ENCODE data around the gene PREX1.

The PREX1 gene

GRCh38 chr20:48729538-48729937 lies 98.3 kb downstream of the PREX1 start:
- DNase-seq = no peak

GRCh38 chr20:48728042-48728825 lies 99.6 kb downstream of the PREX1 start:
- no peak for DNase-seq

- DNase-seq = no peak
Observed at GRCh38 chr20:48727226-48727625, 100.6 kb downstream of the PREX1 start.

- no peak for DNase-seq
Observed at GRCh38 chr20:48725555-48725991, 102.2 kb downstream of the PREX1 start.

DNA sequence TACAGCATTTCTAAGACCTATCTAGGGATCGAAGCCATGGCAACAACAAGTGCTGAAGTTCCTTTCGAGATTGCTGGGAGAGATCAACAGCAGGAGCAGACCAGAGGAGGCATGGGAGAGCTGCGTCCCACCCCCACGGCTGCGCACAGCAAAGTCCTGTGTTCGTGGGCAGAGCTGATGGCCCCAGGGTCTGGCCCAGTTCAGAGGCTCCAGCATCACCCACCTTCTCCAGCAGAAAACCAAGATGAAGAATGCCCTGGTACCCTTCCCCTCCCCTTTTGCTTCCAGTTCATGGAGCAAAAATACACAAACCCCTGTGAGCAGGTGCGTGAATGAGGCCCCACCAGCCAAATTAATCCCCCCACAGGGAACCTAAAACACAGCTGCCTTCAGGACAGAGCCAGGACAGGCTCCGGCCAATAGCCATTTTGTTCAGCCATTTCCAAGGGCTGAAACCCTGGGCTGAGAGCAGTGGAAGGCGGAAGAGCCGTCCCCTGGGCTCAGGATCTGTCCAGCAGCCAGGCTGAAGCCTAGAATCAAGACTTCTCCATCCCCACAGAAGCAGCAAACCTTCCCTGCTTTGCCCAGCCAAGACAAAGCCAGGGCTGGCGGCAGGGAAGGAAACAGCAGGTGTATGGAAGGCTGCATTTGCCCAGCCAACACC lies 102.8 kb downstream of the PREX1 start:
- DNase-seq = no peak

- DNase-seq = no peak
Observed at GRCh38 chr20:48724382-48724781, 103.4 kb downstream of the PREX1 start.

DNA sequence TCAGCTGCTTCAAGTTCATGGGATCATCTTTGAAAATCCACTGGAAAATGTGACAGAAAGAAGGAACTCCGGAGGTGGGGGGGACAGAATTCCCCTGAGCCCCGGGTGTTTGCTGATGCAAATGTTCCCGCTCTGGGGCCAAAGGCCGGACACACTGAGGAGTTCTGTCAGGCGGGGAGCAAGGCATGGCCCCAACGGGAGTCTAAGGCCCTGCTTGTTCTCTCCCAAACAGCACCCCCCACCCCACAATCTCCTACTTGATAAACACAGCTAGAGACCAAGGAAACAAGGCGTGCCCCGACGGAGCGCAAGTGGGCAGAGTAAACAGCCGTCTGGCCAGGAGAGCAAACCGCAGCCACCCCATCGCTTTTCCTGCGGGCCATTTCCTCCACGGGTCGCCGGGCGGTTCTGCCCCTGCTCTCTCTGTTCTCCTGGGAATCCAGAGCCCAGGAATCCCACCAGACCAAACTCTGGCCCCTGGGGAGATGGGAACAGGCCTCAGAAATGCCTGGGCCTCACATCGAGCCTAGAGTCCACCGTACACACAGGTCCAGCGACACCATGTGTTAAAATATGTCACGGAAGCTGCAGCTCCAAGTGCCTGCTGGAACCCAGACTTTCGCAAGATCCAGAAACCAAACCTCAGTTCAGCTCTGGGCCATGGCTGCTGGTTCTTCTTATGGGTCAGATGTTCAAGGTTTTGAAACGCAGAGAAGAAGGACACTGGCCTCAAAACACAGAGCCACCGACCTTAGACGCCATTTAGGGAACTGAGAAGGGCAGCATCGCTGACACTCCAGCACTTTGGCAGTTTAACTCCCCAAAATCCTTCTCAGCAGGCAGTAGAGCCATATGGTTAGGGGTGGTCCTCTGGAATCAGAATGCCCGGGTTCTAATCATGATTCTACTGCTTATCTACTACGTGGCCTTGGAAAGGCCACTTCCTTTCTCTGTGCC lies 104.2 kb downstream of the PREX1 start:
- peak; percentile 74 for DNase-seq

GRCh38 chr20:48722737-48723191 lies 105.0 kb downstream of the PREX1 start:
- DNase-seq = no peak

DNA sequence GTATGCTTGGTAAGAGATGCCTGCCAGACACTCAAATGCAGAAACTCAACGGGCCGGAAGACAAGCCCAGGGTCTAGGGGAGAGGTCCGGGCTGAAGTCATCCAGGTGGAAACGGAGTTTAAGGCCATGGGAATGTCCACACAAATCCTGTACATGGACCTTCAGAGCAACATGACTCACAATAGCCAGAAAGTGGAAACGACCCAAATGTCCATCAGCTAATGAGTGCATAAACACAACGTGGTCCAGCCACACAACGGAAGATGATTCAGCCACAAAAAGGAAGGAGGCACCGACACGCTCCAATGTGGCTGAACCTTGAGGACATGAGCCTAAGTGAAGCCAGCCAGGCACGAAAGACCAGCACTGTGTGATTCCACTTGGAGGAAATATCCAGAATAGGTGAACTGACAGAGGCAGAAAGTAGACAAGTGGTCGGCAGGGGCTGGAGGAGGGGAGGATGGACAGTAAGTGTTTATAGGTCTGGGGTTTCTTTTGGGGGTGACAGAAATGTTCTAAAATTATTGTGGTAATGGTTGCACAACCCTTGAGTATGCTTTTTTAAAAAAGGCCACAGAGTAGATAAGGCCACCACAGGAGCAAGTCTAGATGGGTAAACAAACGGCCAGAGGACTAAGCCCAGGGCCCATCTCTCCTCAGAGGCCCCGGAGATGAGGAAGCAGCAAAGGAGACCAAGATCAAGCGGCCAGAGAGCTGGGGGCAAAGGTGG lies 105.6 kb downstream of the PREX1 start:
- peak; percentile 87 for DNase-seq

GRCh38 chr20:48721324-48722001 lies 106.3 kb downstream of the PREX1 start:
- no peak for DNase-seq

- DNase-seq = no peak
Observed at GRCh38 chr20:48720256-48720985, 107.4 kb downstream of the PREX1 start.

DNA sequence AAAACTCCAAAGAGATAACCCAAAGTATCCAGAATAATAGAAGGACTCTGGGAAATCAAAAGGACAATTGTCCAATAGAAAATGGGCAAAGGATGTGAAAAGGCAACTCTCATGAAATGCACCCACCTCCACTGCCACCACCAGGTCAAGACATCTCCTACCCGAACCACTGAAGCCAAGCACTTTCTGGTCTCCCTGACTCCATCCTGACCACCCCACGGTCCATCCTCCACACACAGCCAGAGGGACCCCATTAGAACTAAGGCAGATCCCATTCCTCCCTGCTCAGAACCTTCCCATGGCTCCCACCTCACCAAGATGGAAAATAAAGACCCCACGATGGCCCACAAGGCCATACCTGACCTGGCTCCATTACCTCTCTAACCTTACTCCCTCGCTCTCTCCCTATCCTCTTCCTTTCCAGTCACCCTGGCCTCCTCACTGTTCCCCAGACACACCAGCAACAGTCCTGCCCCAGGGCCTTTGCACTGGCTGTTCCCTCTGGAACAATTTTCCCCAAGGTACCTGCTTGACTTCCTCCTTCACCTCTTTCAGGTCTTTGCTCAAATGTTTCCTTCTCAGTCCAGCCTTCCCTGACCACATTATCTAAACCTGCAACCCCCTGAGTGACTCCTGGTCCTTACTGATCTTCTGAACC lies 108.1 kb downstream of the PREX1 start:
- DNase-seq = no peak

DNA sequence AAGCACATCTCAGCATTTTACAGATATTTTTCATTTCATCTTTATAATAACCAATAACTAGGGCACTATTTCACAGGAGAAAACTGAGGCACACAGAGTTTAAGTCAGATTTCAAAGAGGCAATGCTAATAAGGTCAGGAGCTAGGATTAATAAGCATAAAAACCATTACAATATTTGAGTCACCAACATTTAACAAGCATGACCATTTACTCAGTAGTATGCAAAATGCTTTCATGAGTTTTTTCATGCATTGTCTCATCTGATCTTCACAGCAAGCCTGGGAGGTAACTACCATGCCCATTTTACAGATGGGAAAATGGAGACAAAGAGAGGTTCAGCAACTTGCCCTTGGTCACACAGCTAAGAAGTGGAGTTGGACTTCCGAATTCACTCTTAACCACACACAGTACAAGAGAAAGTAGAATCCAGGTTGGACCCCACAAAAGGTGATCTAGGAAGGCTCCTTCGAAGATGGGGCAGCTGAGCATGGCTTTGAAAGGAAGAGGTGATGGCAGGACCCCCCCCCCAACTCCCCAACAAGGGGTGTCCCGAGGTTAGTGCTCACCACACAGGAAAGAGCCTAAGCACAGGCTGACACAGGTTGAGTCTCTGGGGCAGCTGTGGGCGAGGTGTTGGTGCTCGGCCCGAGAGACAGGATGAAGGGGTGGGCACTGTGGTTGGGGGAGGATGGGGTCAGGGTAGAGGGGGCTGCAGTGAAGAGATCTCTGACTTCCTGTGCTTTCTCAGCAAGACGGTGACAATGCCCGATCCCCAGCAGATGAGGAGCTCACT lies 108.8 kb downstream of the PREX1 start:
- no peak for DNase-seq

GRCh38 chr20:48717680-48718223 lies 110.0 kb downstream of the PREX1 start:
- DNase-seq = no peak

DNA sequence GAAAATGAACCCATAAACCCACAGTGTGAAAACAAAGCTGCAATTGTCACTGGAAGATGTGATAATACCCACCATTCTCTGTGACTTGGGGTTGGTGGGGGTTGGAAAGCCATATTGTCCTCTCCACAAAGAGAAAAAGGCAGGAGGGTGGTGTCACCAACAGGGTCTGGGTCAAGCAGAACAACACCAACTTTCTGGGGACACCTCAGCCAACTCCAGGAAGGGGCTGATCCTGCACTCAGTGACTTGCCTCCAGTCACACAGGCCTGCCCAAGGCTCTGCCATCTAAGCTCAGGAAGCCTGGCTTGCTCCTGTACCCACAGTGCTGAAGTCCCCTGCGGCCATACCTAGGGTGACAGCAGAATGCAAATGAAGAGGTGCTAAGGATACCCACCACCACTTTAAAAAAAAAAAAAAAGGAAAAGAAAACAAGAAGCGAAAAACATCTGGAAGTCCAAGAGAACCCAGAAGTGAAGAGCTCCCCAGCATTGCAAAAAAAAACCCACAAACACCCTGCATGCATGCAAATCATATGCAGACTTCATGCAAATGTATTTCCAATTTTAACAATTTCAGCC lies 110.6 kb downstream of the PREX1 start:
- DNase-seq = no peak

GRCh38 chr20:48716541-48716940 lies 111.3 kb downstream of the PREX1 start:
- DNase-seq = no peak

DNA sequence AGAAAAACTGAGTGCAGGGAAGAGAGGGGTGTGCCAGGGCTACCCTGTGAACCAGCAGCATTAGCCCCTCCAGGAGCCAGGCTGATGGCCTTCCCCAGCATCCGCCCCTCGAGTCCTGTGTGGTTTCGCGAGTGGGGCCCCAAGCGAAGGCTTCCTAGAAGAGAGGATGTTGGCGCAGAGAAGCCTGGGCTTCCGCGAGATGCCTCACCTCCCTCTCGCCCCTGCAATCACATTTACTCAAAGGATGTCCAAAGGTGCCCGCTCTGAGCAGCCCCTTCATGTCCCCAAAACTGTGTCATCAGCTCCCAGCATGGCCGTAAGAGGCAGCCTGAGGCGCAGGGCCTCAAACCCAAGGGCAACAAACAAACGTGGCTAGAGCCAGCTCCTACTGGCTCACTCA lies 111.7 kb downstream of the PREX1 start:
- DNase-seq = no peak

- DNase-seq = no peak
Observed at GRCh38 chr20:48714764-48715163, 113.0 kb downstream of the PREX1 start.
